ENCODE measurements around the gene CENATAC.
"Not testable (repeated sequence)": the region's sequence is repeated elsewhere in the genome, so short reads cannot be mapped to it uniquely, and the experiment has no call there.

Gene CENATAC, protein sequence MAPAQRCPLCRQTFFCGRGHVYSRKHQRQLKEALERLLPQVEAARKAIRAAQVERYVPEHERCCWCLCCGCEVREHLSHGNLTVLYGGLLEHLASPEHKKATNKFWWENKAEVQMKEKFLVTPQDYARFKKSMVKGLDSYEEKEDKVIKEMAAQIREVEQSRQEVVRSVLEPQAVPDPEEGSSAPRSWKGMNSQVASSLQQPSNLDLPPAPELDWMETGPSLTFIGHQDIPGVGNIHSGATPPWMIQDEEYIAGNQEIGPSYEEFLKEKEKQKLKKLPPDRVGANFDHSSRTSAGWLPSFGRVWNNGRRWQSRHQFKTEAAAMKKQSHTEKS

GRCh38 chr11:118997627-118998387, at the start of gene CENATAC:
Gene CENATAC, plus strand, starts transcription at chr11:118998138. Its CDS starts 60 bp downstream, at chr11:118998198.
- TF ChIP-seq, protein P1, sequence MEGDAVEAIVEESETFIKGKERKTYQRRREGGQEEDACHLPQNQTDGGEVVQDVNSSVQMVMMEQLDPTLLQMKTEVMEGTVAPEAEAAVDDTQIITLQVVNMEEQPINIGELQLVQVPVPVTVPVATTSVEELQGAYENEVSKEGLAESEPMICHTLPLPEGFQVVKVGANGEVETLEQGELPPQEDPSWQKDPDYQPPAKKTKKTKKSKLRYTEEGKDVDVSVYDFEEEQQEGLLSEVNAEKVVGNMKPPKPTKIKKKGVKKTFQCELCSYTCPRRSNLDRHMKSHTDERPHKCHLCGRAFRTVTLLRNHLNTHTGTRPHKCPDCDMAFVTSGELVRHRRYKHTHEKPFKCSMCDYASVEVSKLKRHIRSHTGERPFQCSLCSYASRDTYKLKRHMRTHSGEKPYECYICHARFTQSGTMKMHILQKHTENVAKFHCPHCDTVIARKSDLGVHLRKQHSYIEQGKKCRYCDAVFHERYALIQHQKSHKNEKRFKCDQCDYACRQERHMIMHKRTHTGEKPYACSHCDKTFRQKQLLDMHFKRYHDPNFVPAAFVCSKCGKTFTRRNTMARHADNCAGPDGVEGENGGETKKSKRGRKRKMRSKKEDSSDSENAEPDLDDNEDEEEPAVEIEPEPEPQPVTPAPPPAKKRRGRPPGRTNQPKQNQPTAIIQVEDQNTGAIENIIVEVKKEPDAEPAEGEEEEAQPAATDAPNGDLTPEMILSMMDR (IDR thresholded peaks at IDR 0.05) = no peak
- DNase-seq (ENCODE audit: low spot score) = peak; percentile 95
- H3K27ac ChIP-seq = peak within 1 kb of the TSS; percentile 82 to 97
- H3K4me3 ChIP-seq = peak within 1 kb of the TSS; percentile 99

DNA sequence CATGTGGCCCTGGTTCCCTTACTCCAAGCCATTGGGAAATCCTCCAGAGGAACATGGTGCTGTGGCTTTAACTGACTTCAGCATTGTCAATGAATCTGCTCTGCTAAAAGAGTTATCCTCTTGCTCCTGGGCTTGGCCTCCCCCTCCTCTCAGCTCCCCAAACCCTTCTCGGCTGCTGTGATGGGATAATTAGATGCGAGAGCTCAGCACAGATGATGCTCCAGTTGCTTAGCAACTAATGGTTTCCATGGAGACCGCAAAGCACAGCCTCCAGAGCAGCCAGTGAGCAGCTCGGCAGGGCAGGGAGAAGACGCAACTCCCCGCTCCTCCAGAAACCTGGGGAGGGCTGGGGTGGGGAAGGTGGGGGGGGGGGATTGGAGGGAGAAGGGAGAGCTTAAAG, 44.7 kb upstream of the CENATAC start:
- TF ChIP-seq, protein P1 (IDR thresholded peaks at IDR 0.05) = no peak
- no peak overlapping the region for H3K27ac ChIP-seq
- DNase-seq (ENCODE audit: low spot score) = no peak
- H3K4me3 ChIP-seq = no peak overlapping the region

GRCh38 chr11:118953976-118954375, 44.0 kb upstream of the CENATAC start:
- DNase-seq (ENCODE audit: low spot score); H3K27ac ChIP-seq; H3K4me3 ChIP-seq: not testable (repeated sequence)

- no peak within 1 kb of the TSS for H3K4me3 ChIP-seq
- TF ChIP-seq, protein P1 (IDR thresholded peaks at IDR 0.05) = peak; percentile 90
- DNase-seq (ENCODE audit: low spot score) = peak; percentile 87
- no peak within 1 kb of the TSS for H3K27ac ChIP-seq
Measured at GRCh38 chr11:118956094-118956846, 41.7 kb upstream of the CENATAC start, which contains the start of gene UPK2. Gene UPK2, plus strand, starts transcription at chr11:118956298. Its CDS starts 53 bp downstream, at chr11:118956351.

DNA sequence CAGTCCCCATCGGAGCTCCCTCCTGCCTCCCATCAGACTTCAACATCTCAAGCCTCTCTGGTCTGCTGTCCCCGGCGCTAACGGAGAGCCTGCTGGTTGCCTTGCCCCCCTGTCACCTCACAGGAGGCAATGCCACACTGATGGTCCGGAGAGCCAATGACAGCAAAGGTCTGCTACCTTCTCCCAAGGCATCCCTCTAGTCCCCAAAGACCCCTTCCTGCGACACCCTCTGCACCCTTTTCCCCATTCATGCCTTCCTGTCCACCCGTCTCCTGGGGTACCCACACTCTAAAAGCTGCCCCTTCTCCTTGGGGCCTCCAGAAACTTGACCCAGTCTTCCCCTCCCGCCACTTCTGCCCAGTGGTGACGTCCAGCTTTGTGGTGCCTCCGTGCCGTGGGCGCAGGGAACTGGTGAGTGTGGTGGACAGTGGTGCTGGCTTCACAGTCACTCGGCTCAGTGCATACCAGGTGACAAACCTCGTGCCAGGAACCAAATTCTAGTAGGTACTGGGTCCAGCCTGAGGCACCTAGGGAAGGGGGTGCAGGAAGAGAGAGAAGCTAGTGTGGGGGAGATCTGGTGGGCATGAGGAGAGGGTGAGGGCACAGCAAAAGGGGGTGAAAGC, 41.0 kb upstream of the CENATAC start:
- Histone ChIP-seq H3K27ac (no peak overlapping the region), H3K4me3 (no peak overlapping the region)
- TF ChIP-seq, protein P1 (IDR thresholded peaks at IDR 0.05) = no peak
- no peak for DNase-seq (ENCODE audit: low spot score)

- Histone ChIP-seq H3K27ac (no peak overlapping the region), H3K4me3 (no peak overlapping the region)
- no peak for DNase-seq (ENCODE audit: low spot score)
- TF ChIP-seq, protein P1 (IDR thresholded peaks at IDR 0.05) = no peak
Measured at GRCh38 chr11:118957549-118957948, 40.4 kb upstream of the CENATAC start.

- no peak overlapping the region for H3K4me3 ChIP-seq
- H3K27ac ChIP-seq = no peak overlapping the region
- no peak for DNase-seq (ENCODE audit: low spot score)
- TF ChIP-seq, protein P1 (IDR thresholded peaks at IDR 0.05) = no peak
Measured at GRCh38 chr11:118957968-118958367, 40.0 kb upstream of the CENATAC start.
